K562 (cell line): ENCODE measurements around the gene TMEM87B. TPM values are rescaled to one million over a fixed set of nuclear protein-coding genes. Genes with fewer than 3 reads are reported as not detected.

Experiments used
- CBFA2T3 ChIP-seq: fragments of 450-650 bp; IDR thresholded peaks from 2 replicates; pipeline ENCODE4 v1.6.1; 2017
- GATAD2A ChIP-seq: fragments of 450-650 bp; IDR thresholded peaks from 2 replicates; pipeline ENCODE4 v1.6.1; 2017
- L3MBTL2 ChIP-seq: fragments of 450-650 bp; IDR thresholded peaks from 2 replicates; pipeline ENCODE4 v1.6.1; 2016; ENCODE audit warnings: mild to moderate bottlenecking, moderate library complexity
- PHTF2 ChIP-seq: fragments of 250-450 bp; sonication (Bioruptor Pico); IDR thresholded peaks from 2 replicates; pipeline ENCODE4 v1.5.0; 2021; ENCODE audit warnings: mild to moderate bottlenecking
- polyA plus RNA-seq, 8 experiments: library from polyadenylated mRNA; depleted of rRNA in 4 of 8; stranded (reverse) in 5 of 8; unstranded in 3 of 8; fragments of >200 nt; fragmentation: Nextera tagmentation in 2 of 8; fragmentation: Illumina TruSeq in 1 of 8; extraction: Ambion mirVana in 2 of 8; extraction: Trizol in 1 of 8; gene quantifications; 2 replicates each; pipeline versions ENCODE4 v1.2.1 to v1.2.3, GENCODE V29; 2011 to 2014; ENCODE audit warnings: inconsistent platforms in 1 of 8, missing spikeins in 1 of 8
- total RNA-seq, 7 experiments: library from RNA; depleted of rRNA in 6 of 7; stranded (reverse); fragments of >200 nt in 6 of 7; fragmentation: Illumina TruSeq in 2 of 7; extraction: Trizol in 2 of 7; gene quantifications; 2 replicates each; pipeline versions ENCODE4 v1.2.1 to v1.2.3, GENCODE V29; 2011 to 2021; ENCODE audit warnings: low replicate concordance in 1 of 7
- TF ChIP-seq, protein P1 (sequence below): fragments of 200-600 bp; sonication (generic); IDR thresholded peaks from one replicate; pipeline ENCODE4 v1.6.1; 2012; ENCODE audit warnings: mild to moderate bottlenecking, low read depth, low read length, inconsistent platforms
- TF ChIP-seq, protein P2 (sequence below): fragments of 450-650 bp; IDR thresholded peaks from 2 replicates; pipeline ENCODE4 v1.6.1; 2016; ENCODE audit warnings: antibody characterized with exemption
- TF ChIP-seq, protein P3 (sequence below): fragments of 250-450 bp; sonication (Bioruptor Pico); IDR thresholded peaks from 2 replicates; pipeline ENCODE4 v1.4.0; 2020

The TMEM87B gene
- total and polyA plus RNA-seq, 9 of the 15 experiments (the other 6 are each of a cell fraction or from before 2014, with no cell fraction given) = 3.7 to 17.1 (median 11.0) TPM

DNA sequence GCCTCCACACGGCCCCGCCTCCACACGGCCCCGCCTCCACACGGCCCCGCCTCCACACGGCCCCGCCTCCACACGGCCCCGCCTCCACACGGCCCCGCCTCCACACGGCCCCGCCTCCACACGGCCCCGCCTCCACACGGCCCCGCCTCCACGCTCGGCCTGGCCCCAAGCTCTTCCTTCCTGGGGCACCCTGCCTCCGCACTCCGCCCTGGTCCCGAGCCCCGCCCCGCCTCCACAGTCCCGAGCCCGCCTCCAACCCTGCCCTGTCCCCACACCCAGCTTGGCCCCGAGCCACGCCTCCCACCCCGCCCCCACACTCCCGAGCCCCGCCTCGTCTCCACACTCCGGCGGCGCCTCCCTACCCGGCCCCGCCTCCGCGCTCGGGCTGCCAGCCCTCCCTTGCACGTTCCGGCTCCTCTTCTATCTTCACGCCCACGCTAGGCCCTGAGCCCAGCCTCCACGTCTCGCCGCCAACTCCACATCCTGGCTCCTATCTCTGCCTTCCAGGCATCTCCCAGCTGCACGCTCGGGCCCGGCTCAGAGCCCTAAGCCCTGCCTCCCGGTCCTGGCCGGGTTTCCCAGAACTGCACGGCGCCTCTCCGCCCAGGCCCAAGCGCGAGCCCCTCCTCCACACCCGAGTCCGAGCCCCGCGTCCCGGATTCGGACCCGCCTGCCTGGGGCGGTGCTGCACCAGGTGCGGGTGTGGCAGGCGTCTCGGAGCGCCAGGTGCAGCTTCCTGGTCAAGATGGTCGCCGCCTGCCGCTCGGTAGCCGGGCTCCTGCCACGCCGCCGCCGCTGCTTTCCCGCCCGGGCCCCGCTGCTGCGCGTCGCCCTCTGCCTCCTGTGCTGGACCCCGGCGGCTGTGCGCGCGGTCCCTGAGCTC is at the start of gene TMEM87B (continued):
- TF ChIP-seq, protein P1, sequence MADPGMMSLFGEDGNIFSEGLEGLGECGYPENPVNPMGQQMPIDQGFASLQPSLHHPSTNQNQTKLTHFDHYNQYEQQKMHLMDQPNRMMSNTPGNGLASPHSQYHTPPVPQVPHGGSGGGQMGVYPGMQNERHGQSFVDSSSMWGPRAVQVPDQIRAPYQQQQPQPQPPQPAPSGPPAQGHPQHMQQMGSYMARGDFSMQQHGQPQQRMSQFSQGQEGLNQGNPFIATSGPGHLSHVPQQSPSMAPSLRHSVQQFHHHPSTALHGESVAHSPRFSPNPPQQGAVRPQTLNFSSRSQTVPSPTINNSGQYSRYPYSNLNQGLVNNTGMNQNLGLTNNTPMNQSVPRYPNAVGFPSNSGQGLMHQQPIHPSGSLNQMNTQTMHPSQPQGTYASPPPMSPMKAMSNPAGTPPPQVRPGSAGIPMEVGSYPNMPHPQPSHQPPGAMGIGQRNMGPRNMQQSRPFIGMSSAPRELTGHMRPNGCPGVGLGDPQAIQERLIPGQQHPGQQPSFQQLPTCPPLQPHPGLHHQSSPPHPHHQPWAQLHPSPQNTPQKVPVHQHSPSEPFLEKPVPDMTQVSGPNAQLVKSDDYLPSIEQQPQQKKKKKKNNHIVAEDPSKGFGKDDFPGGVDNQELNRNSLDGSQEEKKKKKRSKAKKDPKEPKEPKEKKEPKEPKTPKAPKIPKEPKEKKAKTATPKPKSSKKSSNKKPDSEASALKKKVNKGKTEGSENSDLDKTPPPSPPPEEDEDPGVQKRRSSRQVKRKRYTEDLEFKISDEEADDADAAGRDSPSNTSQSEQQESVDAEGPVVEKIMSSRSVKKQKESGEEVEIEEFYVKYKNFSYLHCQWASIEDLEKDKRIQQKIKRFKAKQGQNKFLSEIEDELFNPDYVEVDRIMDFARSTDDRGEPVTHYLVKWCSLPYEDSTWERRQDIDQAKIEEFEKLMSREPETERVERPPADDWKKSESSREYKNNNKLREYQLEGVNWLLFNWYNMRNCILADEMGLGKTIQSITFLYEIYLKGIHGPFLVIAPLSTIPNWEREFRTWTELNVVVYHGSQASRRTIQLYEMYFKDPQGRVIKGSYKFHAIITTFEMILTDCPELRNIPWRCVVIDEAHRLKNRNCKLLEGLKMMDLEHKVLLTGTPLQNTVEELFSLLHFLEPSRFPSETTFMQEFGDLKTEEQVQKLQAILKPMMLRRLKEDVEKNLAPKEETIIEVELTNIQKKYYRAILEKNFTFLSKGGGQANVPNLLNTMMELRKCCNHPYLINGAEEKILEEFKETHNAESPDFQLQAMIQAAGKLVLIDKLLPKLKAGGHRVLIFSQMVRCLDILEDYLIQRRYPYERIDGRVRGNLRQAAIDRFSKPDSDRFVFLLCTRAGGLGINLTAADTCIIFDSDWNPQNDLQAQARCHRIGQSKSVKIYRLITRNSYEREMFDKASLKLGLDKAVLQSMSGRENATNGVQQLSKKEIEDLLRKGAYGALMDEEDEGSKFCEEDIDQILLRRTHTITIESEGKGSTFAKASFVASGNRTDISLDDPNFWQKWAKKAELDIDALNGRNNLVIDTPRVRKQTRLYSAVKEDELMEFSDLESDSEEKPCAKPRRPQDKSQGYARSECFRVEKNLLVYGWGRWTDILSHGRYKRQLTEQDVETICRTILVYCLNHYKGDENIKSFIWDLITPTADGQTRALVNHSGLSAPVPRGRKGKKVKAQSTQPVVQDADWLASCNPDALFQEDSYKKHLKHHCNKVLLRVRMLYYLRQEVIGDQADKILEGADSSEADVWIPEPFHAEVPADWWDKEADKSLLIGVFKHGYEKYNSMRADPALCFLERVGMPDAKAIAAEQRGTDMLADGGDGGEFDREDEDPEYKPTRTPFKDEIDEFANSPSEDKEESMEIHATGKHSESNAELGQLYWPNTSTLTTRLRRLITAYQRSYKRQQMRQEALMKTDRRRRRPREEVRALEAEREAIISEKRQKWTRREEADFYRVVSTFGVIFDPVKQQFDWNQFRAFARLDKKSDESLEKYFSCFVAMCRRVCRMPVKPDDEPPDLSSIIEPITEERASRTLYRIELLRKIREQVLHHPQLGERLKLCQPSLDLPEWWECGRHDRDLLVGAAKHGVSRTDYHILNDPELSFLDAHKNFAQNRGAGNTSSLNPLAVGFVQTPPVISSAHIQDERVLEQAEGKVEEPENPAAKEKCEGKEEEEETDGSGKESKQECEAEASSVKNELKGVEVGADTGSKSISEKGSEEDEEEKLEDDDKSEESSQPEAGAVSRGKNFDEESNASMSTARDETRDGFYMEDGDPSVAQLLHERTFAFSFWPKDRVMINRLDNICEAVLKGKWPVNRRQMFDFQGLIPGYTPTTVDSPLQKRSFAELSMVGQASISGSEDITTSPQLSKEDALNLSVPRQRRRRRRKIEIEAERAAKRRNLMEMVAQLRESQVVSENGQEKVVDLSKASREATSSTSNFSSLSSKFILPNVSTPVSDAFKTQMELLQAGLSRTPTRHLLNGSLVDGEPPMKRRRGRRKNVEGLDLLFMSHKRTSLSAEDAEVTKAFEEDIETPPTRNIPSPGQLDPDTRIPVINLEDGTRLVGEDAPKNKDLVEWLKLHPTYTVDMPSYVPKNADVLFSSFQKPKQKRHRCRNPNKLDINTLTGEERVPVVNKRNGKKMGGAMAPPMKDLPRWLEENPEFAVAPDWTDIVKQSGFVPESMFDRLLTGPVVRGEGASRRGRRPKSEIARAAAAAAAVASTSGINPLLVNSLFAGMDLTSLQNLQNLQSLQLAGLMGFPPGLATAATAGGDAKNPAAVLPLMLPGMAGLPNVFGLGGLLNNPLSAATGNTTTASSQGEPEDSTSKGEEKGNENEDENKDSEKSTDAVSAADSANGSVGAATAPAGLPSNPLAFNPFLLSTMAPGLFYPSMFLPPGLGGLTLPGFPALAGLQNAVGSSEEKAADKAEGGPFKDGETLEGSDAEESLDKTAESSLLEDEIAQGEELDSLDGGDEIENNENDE = no peak
- TF ChIP-seq L3MBTL2 = peak; percentile 87
- TF ChIP-seq, protein P2, sequence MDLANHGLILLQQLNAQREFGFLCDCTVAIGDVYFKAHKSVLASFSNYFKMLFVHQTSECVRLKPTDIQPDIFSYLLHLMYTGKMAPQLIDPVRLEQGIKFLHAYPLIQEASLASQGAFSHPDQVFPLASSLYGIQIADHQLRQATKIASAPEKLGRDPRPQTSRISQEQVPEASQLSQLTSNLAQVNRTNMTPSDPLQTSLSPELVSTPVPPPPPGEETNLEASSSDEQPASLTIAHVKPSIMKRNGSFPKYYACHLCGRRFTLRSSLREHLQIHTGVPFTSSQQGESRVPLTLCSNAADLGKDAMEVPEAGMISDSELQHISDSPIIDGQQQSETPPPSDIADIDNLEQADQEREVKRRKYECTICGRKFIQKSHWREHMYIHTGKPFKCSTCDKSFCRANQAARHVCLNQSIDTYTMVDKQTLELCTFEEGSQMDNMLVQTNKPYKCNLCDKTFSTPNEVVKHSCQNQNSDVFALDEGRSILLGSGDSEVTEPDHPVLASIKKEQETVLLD = peak; percentile 67
- peak; percentile 98 for TF ChIP-seq CBFA2T3
- TF ChIP-seq PHTF2 = no peak
- peak; percentile 53; the same call in 1 of the 2 replicates for TF ChIP-seq GATAD2A
- TF ChIP-seq, protein P3, sequence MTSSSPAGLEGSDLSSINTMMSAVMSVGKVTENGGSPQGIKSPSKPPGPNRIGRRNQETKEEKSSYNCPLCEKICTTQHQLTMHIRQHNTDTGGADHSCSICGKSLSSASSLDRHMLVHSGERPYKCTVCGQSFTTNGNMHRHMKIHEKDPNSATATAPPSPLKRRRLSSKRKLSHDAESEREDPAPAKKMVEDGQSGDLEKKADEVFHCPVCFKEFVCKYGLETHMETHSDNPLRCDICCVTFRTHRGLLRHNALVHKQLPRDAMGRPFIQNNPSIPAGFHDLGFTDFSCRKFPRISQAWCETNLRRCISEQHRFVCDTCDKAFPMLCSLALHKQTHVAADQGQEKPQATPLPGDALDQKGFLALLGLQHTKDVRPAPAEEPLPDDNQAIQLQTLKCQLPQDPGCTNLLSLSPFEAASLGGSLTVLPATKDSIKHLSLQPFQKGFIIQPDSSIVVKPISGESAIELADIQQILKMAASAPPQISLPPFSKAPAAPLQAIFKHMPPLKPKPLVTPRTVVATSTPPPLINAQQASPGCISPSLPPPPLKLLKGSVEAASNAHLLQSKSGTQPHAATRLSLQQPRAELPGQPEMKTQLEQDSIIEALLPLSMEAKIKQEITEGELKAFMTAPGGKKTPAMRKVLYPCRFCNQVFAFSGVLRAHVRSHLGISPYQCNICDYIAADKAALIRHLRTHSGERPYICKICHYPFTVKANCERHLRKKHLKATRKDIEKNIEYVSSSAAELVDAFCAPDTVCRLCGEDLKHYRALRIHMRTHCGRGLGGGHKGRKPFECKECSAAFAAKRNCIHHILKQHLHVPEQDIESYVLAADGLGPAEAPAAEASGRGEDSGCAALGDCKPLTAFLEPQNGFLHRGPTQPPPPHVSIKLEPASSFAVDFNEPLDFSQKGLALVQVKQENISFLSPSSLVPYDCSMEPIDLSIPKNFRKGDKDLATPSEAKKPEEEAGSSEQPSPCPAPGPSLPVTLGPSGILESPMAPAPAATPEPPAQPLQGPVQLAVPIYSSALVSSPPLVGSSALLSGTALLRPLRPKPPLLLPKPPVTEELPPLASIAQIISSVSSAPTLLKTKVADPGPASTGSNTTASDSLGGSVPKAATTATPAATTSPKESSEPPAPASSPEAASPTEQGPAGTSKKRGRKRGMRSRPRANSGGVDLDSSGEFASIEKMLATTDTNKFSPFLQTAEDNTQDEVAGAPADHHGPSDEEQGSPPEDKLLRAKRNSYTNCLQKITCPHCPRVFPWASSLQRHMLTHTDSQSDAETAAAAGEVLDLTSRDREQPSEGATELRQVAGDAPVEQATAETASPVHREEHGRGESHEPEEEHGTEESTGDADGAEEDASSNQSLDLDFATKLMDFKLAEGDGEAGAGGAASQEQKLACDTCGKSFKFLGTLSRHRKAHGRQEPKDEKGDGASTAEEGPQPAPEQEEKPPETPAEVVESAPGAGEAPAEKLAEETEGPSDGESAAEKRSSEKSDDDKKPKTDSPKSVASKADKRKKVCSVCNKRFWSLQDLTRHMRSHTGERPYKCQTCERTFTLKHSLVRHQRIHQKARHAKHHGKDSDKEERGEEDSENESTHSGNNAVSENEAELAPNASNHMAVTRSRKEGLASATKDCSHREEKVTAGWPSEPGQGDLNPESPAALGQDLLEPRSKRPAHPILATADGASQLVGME (CRISPR knock-in tag) = no peak; the same call in none of the 2 replicates
